ENCODE data around the gene GORASP2. TPM values are rescaled to one million over a fixed set of nuclear protein-coding genes. Genes with fewer than 3 reads are reported as not detected.

GORASP2 gene
- total RNA-seq, 2 donors from 2014 or later = 67.6 to 81.1 TPM

DNA sequence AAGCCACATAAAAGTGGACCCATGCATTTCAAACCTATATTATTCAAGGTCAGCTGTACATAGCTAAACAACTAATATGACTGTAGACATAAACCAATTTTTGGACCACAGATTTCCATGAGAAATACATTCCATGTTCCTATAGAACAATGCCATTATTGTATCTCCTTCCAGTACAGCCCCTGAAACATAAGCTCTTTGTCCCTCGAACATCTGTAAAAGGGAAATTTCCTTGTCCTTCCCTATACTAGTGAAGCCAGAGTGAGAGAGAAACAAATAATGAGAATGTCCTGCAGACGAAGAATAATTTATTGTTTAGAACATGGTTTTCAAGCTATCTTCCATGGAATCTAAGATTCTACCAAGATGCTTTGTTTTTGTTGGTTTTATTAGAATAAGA is 75.3 kb downstream of the GORASP2 start:
- TF ChIP-seq, protein P1, sequence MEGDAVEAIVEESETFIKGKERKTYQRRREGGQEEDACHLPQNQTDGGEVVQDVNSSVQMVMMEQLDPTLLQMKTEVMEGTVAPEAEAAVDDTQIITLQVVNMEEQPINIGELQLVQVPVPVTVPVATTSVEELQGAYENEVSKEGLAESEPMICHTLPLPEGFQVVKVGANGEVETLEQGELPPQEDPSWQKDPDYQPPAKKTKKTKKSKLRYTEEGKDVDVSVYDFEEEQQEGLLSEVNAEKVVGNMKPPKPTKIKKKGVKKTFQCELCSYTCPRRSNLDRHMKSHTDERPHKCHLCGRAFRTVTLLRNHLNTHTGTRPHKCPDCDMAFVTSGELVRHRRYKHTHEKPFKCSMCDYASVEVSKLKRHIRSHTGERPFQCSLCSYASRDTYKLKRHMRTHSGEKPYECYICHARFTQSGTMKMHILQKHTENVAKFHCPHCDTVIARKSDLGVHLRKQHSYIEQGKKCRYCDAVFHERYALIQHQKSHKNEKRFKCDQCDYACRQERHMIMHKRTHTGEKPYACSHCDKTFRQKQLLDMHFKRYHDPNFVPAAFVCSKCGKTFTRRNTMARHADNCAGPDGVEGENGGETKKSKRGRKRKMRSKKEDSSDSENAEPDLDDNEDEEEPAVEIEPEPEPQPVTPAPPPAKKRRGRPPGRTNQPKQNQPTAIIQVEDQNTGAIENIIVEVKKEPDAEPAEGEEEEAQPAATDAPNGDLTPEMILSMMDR (IDR thresholded peaks at IDR 0.05) = no peak
- TF ChIP-seq POLR2A (IDR thresholded peaks at IDR 0.05) = no peak
- no peak for TF ChIP-seq POLR2AphosphoS5 (IDR thresholded peaks at IDR 0.05)

DNA sequence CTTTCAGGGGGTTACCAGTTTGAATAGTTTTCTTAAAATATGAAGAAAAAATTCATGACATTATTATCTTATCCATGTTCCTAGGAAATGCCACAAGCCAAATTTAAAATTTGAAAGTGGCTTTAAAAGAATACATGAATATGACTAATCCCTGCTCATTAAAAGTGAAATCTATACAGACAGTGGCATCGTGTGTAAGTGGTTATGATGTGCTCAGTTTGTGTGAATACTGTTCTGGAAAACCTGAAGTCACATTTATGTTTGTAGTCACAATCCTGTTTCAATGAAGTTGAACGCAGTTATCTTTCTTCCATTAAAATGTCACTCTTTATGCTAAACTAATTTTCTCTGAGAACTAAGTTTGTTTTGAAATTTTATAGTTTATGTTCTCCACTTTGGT is 75.8 kb downstream of the GORASP2 start:
- Histone ChIP-seq H3K36me3 (no peaks in the 10 kb centered on the region), H3K27me3 (replicated peaks; ENCODE audit: insufficient read depth) (no peaks in the 10 kb centered on the region), H3K27ac (no peak overlapping the region), H3K4me3 (no peak overlapping the region), H3K4me1 (replicated peaks) (no peaks in the 10 kb centered on the region), H3K9me3 (no peaks in the 10 kb centered on the region)
- DNase-seq (ENCODE audit: low spot score) = no peak
- WGBS = 54% methylated on average over 2 of the region's 2 CpGs
- TF ChIP-seq POLR2A (IDR thresholded peaks at IDR 0.05) (no peak), POLR2AphosphoS5 (IDR thresholded peaks at IDR 0.05) (no peak)
- TF ChIP-seq, protein P1 (IDR thresholded peaks at IDR 0.05) = no peak
- intact Hi-C loops (cut with DNase I) = no loop called here

More for the DNA sequence above, 75.3 kb downstream of the GORASP2 start:
- WGBS = 54% methylated on average over 2 of the region's 2 CpGs
- H3K4me1 ChIP-seq (replicated peaks) = no peaks in the 10 kb centered on the region
- no peaks in the 10 kb centered on the region for H3K9me3 ChIP-seq
- no peaks in the 10 kb centered on the region for H3K27me3 ChIP-seq (replicated peaks; ENCODE audit: insufficient read depth)
- H3K36me3 ChIP-seq = no peaks in the 10 kb centered on the region
- H3K4me3 ChIP-seq = no peak overlapping the region
- intact Hi-C loops (cut with DNase I) = no loop called here
- DNase-seq (ENCODE audit: low spot score) = no peak
- no peak overlapping the region for H3K27ac ChIP-seq

DNA sequence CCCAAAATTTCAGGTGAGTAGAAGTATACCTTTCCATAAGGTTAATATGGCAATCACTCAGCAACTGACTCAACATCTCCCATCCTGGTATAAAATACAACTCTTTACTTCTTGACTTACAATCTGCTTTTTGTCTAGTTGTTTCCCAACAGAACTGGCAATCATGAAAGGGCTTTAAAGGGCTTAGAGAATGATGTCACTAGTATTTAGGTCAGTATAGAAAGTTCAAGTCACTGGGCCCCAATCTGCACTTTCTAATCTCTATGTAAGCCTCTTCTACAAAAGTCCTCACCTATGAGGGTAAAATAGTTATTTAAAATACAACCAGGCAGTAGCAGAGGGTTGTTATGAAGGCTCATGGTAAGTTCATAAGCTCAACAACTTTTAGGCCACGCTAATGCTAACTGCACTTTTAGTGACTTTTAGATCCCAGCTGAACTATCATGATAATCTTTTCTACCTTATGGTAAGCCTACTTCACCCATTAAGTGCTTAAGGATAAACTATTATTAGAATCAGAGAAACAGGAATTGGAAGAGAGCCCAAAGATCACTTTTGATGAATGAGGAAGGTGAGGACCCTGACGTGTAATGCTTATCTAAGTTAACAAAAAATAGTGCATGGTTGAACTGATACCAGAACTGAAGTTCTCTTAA is 79.6 kb downstream of the GORASP2 start:
- H3K4me1 ChIP-seq (replicated peaks) = no peaks in the 10 kb centered on the region
- no peaks in the 10 kb centered on the region for H3K9me3 ChIP-seq
- 79% methylated on average over 2 of the region's 2 CpGs for WGBS
- no peaks in the 10 kb centered on the region for H3K36me3 ChIP-seq
- H3K4me3 ChIP-seq = no peak overlapping the region
- intact Hi-C loops (cut with DNase I) = no loop called here
- TF ChIP-seq POLR2A (IDR thresholded peaks at IDR 0.05) = no peak
- TF ChIP-seq, protein P1 (IDR thresholded peaks at IDR 0.05) = no peak
- TF ChIP-seq POLR2AphosphoS5 (IDR thresholded peaks at IDR 0.05) = no peak
- no peak overlapping the region for H3K27ac ChIP-seq
- H3K27me3 ChIP-seq (replicated peaks; ENCODE audit: insufficient read depth) = no peaks in the 10 kb centered on the region
- no peak for DNase-seq (ENCODE audit: low spot score)

DNA sequence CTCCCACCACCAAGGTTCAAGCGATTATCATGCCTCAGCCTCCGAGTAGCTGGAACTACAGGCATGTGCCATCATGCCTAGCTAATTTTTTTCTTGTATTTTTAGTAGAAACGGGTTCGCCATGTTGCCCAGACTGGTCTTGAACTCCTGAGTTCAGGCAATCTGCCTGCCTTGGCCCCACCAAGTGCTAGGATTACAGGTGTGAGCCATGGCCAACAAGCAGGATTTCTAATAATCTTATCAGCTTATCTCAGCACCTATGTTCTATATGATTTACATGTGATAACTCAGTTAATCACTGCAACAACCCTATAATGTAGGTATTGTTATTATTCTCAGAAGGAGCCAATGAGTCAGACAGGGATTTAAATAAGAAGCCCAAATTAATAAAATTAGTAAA is 80.3 kb downstream of the GORASP2 start:
- TF ChIP-seq POLR2A (IDR thresholded peaks at IDR 0.05) = no peak
- no peak for TF ChIP-seq POLR2AphosphoS5 (IDR thresholded peaks at IDR 0.05)
- TF ChIP-seq, protein P1 (IDR thresholded peaks at IDR 0.05) = no peak
- WGBS = 96% methylated on average over 4 of the region's 4 CpGs
- Histone ChIP-seq H3K27me3 (replicated peaks; ENCODE audit: insufficient read depth) (no peaks in the 10 kb centered on the region), H3K4me3 (no peak overlapping the region), H3K36me3 (no peaks in the 10 kb centered on the region), H3K27ac (no peak overlapping the region), H3K4me1 (replicated peaks) (no peaks in the 10 kb centered on the region), H3K9me3 (no peaks in the 10 kb centered on the region)
- DNase-seq (ENCODE audit: low spot score) = no peak
- intact Hi-C loops (cut with DNase I) = no loop called here

DNA sequence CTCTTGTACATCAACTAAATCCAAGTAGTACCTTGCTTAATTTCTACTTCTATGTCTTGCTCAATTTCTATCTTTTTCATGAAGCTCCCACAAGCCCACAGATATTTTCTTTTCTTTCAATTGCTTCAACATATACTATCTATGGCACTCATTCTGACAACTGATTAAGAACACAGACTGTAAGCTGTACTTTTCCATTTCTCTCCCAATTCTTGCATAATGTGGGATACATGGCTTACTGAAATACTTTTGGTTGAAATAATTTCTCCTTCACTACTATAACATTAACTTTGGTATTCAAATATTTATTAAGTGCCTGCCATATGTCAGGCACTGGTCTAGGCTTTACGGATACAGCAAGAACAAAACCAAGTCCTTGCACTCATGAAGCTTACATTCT is 84.8 kb downstream of the GORASP2 start:
- TF ChIP-seq, protein P1 (IDR thresholded peaks at IDR 0.05) = no peak
- TF ChIP-seq POLR2AphosphoS5 (IDR thresholded peaks at IDR 0.05) (no peak), POLR2A (IDR thresholded peaks at IDR 0.05) (no peak)
- no peaks in the 10 kb centered on the region for H3K9me3 ChIP-seq
- 100% methylated on average over 1 of the region's 1 CpG for WGBS
- H3K27ac ChIP-seq = no peak overlapping the region
- H3K4me3 ChIP-seq = no peak overlapping the region
- DNase-seq (ENCODE audit: low spot score) = no peak
- no peaks in the 10 kb centered on the region for H3K36me3 ChIP-seq
- intact Hi-C loops (cut with DNase I) = no loop called here
- no peaks in the 10 kb centered on the region for H3K4me1 ChIP-seq (replicated peaks)
- no peaks in the 10 kb centered on the region for H3K27me3 ChIP-seq (replicated peaks; ENCODE audit: insufficient read depth)
